HEK293T (cell line): ENCODE measurements around the gene MLN.
"Not testable (repeated sequence)": the region's sequence is repeated elsewhere in the genome, so short reads cannot be mapped to it uniquely, and the experiment has no call there.

Experiments used
- CTCF ChIA-PET: fragments of 350-600 bp; formaldehyde crosslinking; extraction: SDS; loops from one replicate; lab custom pipeline; 2021; ENCODE audit warnings: antibody characterized with exemption, inconsistent platforms; lab: Yijun Ruan, JAX
- POLR2A ChIA-PET: fragments of 350-600 bp; formaldehyde crosslinking; extraction: SDS; loops from one replicate; lab custom pipeline; 2020; ENCODE audit warnings: antibody characterized with exemption, inconsistent platforms; lab: Yijun Ruan, JAX
- DNase-seq: peaks from one replicate; pipeline ENCODE4 v3.0.0; 2012; ENCODE audit warnings: mixed read lengths; ENCODE audit errors: extremely low spot score
- ARNT ChIP-seq: fragments of 450-650 bp; IDR thresholded peaks from 2 replicates; pipeline ENCODE4 v1.6.1; 2017; ENCODE audit warnings: mild to moderate bottlenecking
- BHLHE40 ChIP-seq: fragments of 450-650 bp; IDR thresholded peaks from 2 replicates; pipeline ENCODE4 v1.6.1; 2016; ENCODE audit warnings: mild to moderate bottlenecking, moderate library complexity, borderline replicate concordance
- CTBP1 ChIP-seq: fragments of 450-650 bp; IDR thresholded peaks from 2 replicates; pipeline ENCODE4 v1.6.1; 2016; ENCODE audit warnings: borderline replicate concordance
- ELF4 ChIP-seq: fragments of 450-650 bp; IDR thresholded peaks from 2 replicates; pipeline ENCODE4 v1.6.1; 2017; ENCODE audit warnings: antibody characterized with exemption
- FOXA1 ChIP-seq: fragments of 450-650 bp; IDR thresholded peaks from 2 replicates; pipeline ENCODE4 v1.6.1; 2016; ENCODE audit warnings: mild to moderate bottlenecking
- FOXK2 ChIP-seq: fragments of 450-650 bp; IDR thresholded peaks from 2 replicates; pipeline ENCODE4 v1.6.1; 2016; ENCODE audit warnings: mild to moderate bottlenecking
- FOXM1 ChIP-seq: fragments of 450-650 bp; IDR thresholded peaks from 2 replicates; pipeline ENCODE4 v1.6.1; 2017; ENCODE audit warnings: mild to moderate bottlenecking, borderline replicate concordance
- HDGF ChIP-seq: fragments of 450-650 bp; IDR thresholded peaks from 2 replicates; pipeline ENCODE4 v1.6.1; 2017; ENCODE audit warnings: antibody characterized with exemption, borderline replicate concordance
- L3MBTL2 ChIP-seq: fragments of 450-650 bp; conservative IDR thresholded peaks from 2 replicates; pipeline ENCODE4 v1.6.1; 2016; ENCODE audit warnings: mild to moderate bottlenecking
- LEF1 ChIP-seq: fragments of 450-650 bp; IDR thresholded peaks from 2 replicates; pipeline ENCODE4 v1.6.1; 2017; ENCODE audit warnings: mild to moderate bottlenecking, borderline replicate concordance
- NFRKB ChIP-seq: fragments of 450-650 bp; IDR thresholded peaks from 2 replicates; pipeline ENCODE4 v1.6.1; 2016; ENCODE audit warnings: mild to moderate bottlenecking, moderate library complexity
- SP1 ChIP-seq: fragments of 450-650 bp; IDR thresholded peaks from 2 replicates; pipeline ENCODE4 v1.6.1; 2017
- SUZ12 ChIP-seq: fragments of 450-650 bp; IDR thresholded peaks from 2 replicates; pipeline ENCODE4 v1.6.1; 2016; ENCODE audit warnings: mild to moderate bottlenecking
- TARDBP ChIP-seq: fragments of 450-650 bp; IDR thresholded peaks from 2 replicates; pipeline ENCODE4 v1.6.1; 2016
- ZNF384 ChIP-seq: fragments of 450-650 bp; IDR thresholded peaks from 2 replicates; pipeline ENCODE4 v1.6.1; 2016
- TF ChIP-seq, protein P1 (sequence below): fragments of 450-650 bp; IDR thresholded peaks from 2 replicates; pipeline ENCODE4 v1.6.1; 2016

MLN gene

DNA sequence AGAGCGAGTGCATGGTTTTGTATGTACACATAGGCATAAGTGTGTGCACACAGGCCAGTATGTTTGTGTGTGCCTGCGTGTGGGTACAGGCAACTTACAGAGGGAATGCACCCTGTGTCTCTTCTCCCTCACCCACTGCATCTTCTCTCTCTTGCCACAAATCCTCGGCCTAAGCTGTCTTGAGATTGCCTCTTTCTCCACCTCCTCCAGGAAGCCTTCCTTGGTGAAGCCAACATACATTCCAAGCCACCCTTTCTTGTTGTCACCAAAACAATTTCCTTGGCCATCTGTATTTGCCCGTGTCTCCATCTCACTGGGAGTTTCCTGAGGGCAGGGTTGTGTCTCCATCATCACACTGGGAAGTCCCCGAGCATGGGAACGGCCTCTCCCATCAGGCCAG is 29.8 kb upstream of the MLN start:
- TF ChIP-seq, protein P1, sequence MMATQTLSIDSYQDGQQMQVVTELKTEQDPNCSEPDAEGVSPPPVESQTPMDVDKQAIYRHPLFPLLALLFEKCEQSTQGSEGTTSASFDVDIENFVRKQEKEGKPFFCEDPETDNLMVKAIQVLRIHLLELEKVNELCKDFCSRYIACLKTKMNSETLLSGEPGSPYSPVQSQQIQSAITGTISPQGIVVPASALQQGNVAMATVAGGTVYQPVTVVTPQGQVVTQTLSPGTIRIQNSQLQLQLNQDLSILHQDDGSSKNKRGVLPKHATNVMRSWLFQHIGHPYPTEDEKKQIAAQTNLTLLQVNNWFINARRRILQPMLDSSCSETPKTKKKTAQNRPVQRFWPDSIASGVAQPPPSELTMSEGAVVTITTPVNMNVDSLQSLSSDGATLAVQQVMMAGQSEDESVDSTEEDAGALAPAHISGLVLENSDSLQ, result no peak
- TF ChIP-seq SUZ12, result no peak
- TF ChIP-seq FOXK2, result no peak
- no peak for TF ChIP-seq FOXA1
- TF ChIP-seq FOXM1, result no peak
- no peak for TF ChIP-seq NFRKB
- TF ChIP-seq L3MBTL2, result no peak
- no peak for TF ChIP-seq HDGF
- TF ChIP-seq SP1, result no peak
- TF ChIP-seq ELF4, result no peak
- no peak for TF ChIP-seq ZNF384
- DNase-seq, result no peak
- CTCF ChIA-PET, result no interaction called here
- POLR2A ChIA-PET, result no interaction called here

DNA sequence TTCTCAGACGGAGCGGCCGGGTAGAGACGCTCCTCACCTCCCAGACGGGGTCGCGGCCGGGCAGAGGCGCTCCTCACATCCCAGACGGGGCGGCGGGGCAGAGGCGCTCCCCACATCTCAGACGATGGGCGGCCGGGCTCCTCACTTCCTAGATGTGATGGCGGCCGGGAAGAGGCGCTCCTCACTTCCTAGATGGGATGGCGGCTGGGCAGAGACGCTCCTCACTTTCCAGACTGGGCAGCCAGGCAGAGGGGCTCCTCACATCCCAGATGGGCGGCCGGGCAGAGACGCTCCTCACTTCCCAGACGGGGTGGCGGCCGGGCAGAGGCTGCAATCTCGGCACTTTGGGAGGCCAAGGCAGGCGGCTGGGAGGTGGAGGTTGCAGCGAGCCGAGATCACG is 29.0 kb upstream of the MLN start:
- POLR2A ChIA-PET, DNase-seq, CTCF ChIA-PET: not testable (repeated sequence)

DNA sequence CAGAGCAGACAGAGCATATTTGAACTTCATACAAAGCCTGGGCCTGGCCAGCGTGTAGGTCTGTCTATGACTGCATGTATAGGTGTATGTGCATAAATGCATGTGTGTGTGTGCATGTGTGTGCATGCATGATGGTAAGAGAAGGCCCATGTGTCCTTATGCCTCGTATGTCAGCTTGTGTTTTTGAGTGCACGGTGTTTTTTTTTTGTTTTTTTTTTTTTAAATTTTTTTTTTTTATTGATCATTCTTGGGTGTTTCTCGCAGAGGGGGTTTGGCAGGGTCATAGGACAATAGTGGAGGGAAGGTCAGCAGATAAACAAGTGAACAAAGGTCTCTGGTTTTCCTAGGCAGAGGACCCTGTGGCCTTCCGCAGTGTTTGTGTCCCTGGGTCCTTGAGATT is 27.9 kb upstream of the MLN start:
- POLR2A ChIA-PET, DNase-seq, CTCF ChIA-PET: not testable (repeated sequence)

DNA sequence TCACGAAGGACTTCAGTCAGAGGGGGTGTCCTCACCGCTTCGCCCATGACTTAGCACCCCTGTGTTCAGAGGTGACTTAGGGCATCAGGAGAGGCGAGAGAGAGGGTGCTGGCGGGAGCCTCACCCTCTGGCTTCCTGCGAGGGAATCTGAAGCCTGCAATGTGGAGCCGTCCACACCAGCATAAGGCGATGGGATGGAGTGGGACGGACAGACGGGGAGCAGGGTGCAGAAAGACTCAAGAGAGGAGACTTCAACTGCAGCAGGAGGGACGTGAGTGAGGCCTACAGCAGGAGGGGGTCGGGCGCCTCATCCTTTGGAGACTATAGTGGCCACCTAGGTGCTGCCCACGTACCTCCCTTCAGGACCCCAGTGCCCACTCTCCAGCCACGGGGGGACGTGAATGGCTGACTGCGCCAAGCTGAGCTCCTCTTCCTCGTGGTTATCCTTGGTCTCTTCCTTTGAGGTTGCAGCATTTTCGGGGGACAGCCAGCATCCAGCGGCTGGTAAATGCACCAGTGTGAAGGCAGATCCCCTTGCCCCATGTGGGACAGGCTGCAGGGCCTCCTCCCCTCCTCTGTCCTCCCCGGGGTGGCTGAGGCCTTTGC is 26.9 kb upstream of the MLN start:
- no peak for TF ChIP-seq ARNT
- TF ChIP-seq LEF1, result no peak
- no peak for TF ChIP-seq L3MBTL2
- TF ChIP-seq CTBP1, result no peak
- TF ChIP-seq FOXM1, result no peak
- TF ChIP-seq FOXA1, result no peak
- TF ChIP-seq BHLHE40, result no peak
- no peak for TF ChIP-seq ELF4
- TF ChIP-seq ZNF384, result no peak
- TF ChIP-seq SUZ12, result no peak
- TF ChIP-seq, protein P1, result no peak
- no peak for TF ChIP-seq HDGF
- no peak for TF ChIP-seq TARDBP
- TF ChIP-seq FOXK2, result no peak
- TF ChIP-seq SP1, result no peak
- no peak for TF ChIP-seq NFRKB
- ChIA-PET CTCF (no interaction called here), POLR2A (no interaction called here)
- DNase-seq, result no peak

DNA sequence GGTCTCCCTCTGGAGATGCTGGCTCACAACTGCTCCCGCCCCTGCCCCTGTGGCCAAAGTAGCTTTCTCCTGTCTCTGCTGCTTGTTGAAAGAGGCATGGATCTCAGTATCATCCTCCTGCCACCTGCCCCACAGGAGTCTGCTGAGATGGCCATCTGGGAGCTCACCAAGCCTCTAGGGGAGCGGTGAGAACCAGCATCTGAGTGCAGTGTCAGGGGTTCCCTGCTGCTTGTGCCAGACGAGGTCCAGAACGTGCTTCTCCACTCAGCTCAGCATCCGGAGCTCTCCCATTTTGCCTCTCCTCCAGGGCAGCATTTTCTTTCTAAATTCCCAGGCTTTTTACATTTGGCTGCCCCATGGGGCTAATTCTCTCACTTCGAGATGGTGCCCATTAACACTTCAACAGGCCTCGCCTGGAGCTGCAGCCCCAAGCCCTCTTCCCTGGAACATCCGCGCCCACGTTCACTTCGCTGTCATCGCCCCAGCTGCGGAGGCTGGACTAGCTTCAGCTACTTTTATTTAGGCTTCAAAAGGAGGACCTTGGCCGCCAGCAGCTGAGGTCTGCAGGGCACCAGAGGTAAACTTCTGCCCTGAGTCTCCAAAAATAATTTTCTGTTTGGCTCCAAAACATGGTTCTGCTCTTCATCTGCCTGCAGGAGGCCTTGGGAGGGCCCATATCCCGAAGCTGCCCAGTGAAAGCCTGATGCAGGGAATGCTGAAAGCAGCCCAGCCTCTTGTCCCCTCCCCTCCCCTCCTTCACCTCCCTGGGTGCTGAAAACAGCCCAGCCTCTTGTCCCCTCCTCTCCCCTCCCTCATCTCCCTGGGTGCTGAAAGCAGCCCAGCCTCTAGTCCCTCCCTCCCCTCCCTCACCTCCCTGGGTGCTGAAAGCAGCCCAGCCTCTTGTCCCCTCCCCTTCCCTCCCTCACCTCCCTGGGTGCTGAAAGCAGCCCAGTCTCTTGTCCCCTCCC is 25.2 kb upstream of the MLN start:
- no peak for DNase-seq
- ChIA-PET CTCF (interaction anchor here (0.6 kb wide), 1 partner anchor 82 kb away, joined by 3 read pairs; no protein-coding TSS in a partner anchor), POLR2A (no interaction called here)
- TF ChIP-seq BHLHE40, result no peak

DNA sequence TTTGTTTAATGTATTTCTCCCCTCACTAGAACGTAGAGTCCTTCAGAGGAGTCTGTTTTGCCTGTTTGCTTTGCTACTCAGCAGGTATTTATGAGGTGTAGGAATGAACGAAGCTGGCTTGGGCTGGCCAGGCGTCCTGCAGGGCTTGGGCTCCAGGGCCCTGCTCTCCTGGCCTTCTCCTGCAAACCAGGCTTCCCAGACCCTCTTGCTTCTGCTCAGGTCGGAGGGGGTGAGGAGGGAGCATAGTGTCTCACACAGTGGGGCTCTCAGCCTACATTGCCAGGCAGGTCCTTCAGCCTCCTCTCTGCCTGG is 24.6 kb upstream of the MLN start:
- DNase-seq, result no peak
- POLR2A ChIA-PET, result no interaction called here
- CTCF ChIA-PET, result interaction anchor here (0.6 kb wide), 1 partner anchor 82 kb away, joined by 3 read pairs; no protein-coding TSS in a partner anchor
- no peak for TF ChIP-seq FOXK2
- no peak for TF ChIP-seq LEF1
- TF ChIP-seq L3MBTL2, result no peak
- no peak for TF ChIP-seq SUZ12
- TF ChIP-seq TARDBP, result no peak
- no peak for TF ChIP-seq ARNT
- TF ChIP-seq SP1, result no peak
- no peak for TF ChIP-seq BHLHE40
- TF ChIP-seq CTBP1, result no peak
- no peak for TF ChIP-seq NFRKB
- TF ChIP-seq FOXA1, result no peak
- TF ChIP-seq HDGF, result no peak
- TF ChIP-seq, protein P1, result no peak
- no peak for TF ChIP-seq ELF4
- no peak for TF ChIP-seq FOXM1
